Measurements from ENCODE around the gene L3MBTL2.
"Not testable (repeated sequence)": the region's sequence is repeated elsewhere in the genome, so short reads cannot be mapped to it uniquely, and the experiment has no call there.

The L3MBTL2 gene

DNA sequence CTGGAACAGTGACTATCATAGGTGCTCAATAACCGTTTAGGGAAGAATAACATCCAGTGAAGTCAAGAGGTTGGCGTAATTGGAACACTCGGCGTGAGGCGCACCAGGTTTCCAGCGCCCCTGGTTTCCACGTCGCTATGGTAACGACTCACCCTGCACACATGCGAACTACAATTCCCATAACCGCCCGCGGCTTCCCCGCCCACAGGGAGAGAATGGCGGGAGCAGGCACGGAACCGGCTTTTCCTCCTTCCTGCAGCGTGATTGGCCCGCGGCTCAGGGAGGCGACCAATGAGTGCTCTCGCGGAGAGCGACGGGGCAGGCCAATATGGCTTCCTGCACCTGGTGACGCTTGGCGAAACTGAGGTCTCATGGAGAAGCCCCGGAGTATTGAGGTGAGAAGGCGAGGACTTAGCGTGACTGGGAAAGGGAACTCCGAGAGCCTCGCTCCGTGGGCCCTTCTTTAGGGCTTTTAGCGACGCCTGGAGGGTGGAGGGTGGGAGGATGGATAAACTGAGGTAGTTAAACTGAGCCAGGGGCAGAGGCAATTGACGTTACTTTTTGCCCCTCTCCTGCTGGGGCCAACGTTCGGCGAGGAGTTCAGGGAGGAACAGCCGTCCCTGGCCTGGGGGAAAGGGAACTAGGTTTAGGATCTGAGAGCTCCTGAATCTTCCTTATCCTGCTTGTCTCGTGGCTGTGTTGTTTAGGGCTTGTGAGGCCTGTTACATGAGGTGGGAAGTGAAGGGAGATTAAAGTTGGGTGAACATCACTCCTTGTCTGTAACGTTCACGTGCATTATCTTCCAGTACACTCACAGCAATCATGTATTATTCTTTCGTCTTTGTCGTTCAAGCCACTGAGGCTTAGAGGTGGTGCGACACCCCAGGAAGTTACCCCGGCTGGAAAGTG lies at the start of gene L3MBTL2:
Gene L3MBTL2, plus strand, starts transcription at position 321 of the 909 bp plus-strand sequence. Its CDS starts 51 bp downstream, at position 372.
- DNase-seq (ENCODE audit: low spot score) = peak; percentile 92

DNA sequence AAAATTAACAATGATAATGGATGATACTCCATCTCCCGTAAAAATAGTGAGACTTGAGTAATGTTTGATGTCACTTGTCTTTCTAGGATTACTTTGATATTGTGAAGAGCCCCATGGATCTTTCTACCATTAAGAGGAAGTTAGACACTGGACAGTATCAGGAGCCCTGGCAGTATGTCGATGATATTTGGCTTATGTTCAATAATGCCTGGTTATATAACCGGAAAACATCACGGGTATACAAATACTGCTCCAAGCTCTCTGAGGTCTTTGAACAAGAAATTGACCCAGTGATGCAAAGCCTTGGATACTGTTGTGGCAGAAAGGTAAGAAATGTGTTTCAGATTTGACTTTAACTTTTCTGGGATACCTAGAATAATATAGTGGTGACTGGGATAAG lies 48.0 kb upstream of the L3MBTL2 start:
- no peak for DNase-seq (ENCODE audit: low spot score)

GRCh38 chr22:41169157-41169556 lies 36.0 kb upstream of the L3MBTL2 start:
- no peak for DNase-seq (ENCODE audit: low spot score)

GRCh38 chr22:41171996-41172395 lies 33.1 kb upstream of the L3MBTL2 start:
- no peak for DNase-seq (ENCODE audit: low spot score)

DNA sequence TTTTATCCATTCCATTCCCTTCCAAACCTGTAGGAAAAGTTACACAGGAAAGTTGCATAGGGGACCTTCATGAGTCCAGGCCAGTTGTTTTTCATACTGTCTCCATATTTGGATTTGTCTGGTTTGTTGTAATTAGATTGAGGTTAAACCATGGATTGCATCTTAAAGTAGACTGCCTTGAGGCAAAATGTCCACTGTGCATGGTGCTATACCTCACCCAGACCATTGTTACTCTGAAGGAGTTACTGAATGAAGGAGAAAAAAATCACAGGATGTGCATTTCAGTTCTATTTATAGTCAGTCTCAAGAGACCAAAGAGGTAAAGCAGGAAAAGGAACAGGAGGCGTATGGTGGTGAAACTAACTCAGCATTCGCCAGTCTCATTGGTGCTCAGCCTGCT lies 29.6 kb upstream of the L3MBTL2 start:
- no peak for DNase-seq (ENCODE audit: low spot score)

DNA sequence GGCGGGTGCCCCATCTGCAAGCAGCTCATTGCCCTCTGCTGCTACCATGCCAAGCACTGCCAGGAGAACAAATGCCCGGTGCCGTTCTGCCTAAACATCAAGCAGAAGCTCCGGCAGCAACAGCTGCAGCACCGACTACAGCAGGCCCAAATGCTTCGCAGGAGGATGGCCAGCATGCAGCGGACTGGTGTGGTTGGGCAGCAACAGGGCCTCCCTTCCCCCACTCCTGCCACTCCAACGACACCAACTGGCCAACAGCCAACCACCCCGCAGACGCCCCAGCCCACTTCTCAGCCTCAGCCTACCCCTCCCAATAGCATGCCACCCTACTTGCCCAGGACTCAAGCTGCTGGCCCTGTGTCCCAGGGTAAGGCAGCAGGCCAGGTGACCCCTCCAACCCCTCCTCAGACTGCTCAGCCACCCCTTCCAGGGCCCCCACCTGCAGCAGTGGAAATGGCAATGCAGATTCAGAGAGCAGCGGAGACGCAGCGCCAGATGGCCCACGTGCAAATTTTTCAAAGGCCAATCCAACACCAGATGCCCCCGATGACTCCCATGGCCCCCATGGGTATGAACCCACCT lies 28.0 kb upstream of the L3MBTL2 start:
- DNase-seq (ENCODE audit: low spot score) = no peak

GRCh38 chr22:41177622-41178424 lies 27.3 kb upstream of the L3MBTL2 start:
- DNase-seq (ENCODE audit: low spot score) = no peak

DNA sequence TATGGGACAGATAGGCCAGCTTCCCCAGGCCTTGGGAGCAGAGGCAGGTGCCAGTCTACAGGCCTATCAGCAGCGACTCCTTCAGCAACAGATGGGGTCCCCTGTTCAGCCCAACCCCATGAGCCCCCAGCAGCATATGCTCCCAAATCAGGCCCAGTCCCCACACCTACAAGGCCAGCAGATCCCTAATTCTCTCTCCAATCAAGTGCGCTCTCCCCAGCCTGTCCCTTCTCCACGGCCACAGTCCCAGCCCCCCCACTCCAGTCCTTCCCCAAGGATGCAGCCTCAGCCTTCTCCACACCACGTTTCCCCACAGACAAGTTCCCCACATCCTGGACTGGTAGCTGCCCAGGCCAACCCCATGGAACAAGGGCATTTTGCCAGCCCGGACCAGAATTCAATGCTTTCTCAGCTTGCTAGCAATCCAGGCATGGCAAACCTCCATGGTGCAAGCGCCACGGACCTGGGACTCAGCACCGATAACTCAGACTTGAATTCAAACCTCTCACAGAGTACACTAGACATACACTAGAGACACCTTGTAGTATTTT lies 26.6 kb upstream of the L3MBTL2 start:
- DNase-seq (ENCODE audit: low spot score) = no peak

GRCh38 chr22:41180362-41180761 lies 24.8 kb upstream of the L3MBTL2 start:
- DNase-seq (ENCODE audit: low spot score) = not testable (repeated sequence)

GRCh38 chr22:41180926-41181325 lies 24.2 kb upstream of the L3MBTL2 start:
- DNase-seq (ENCODE audit: low spot score) = no peak

- DNase-seq (ENCODE audit: low spot score) = peak; percentile 20
Measured at GRCh38 chr22:41181349-41182241, 23.5 kb upstream of the L3MBTL2 start.

DNA sequence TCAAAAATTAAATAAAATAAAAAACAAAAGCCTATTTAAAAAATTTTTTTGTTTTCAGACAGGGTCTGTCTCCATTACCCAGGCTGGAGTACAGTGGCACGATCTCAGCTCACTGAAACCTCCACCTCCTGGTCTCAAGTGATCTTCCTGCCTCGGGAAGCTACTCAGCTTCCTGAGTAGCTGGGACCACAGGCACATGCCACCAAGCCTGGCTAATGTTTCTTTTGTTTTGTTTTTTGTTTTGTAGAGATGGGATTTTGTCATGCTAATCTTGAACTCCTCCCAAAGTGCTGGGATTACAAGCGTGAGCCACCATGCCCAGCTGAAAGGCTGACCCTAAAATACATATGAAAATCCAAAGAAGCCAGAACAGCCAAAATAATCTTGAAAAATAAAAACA lies 20.4 kb upstream of the L3MBTL2 start:
- DNase-seq (ENCODE audit: low spot score) = no peak

GRCh38 chr22:41191467-41191866 lies 13.6 kb upstream of the L3MBTL2 start:
- DNase-seq (ENCODE audit: low spot score) = no peak

DNA sequence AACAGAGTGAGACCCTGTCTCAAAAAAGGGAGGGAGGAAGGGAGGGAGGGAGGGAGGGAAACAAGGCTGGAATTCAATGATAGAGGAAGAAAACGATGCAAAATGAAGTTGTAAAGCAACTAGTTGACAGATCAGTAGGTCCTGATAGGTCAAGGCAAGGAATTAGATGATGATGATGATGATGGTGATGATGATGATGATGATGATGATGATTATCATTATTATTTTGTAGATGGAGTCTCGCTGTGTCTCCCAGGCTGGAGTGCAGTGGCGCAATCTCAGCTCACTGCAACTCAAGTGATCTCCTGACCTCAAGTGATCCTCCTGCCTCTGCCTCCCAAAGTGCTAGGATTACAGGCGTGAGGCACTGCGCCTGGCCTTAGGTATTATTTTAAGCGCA lies 11.3 kb upstream of the L3MBTL2 start:
- DNase-seq (ENCODE audit: low spot score) = no peak

GRCh38 chr22:41197038-41197972 lies 7.8 kb upstream of the L3MBTL2 start:
- DNase-seq (ENCODE audit: low spot score) = peak; percentile 70

DNA sequence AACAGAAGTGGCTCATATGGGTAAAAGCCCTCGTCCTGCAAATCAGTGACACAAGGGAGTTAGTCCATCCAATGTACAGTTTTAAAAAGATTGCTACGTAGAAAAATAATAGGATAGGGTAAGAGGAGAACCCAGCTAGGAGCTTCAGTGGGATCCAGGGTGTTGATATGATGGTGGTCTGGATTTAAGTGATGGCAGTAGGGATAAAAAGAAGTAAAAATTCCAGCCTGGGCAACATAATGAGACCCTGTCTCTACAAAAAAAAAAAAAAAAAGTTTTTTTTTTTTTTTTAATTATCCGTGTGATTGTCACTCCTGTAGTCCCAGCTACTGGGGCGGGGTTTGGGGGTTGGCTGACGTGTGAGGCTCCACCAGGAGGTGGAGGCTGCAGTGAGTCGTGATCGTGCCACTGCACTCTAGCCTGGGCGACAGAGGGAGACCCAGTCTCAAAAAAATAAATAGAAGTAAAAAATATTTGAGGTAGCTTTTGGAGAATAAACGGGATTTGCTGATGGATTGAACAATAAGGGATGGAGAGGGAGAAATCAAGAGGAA lies 7.0 kb upstream of the L3MBTL2 start:
- DNase-seq (ENCODE audit: low spot score) = peak; percentile 39

DNA sequence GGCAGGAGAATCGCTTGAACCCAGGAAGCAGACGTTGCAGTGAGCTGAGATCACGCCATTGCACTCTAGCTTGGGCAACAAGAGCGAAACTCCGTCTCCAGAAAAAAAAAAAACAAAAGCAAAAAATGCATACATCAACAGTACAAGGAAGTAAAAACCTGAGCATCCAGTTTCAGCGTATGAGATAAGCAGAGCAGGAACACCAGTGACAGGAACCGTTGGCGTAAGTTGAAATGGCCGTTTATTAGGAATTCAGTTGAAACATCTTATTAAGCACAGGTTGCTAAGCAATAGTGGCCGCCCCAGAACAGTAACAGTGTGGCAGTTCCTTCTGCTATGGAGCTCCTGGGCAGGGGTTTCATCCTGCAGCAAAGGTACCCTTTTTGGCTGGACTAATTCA lies 4.0 kb upstream of the L3MBTL2 start:
- DNase-seq (ENCODE audit: low spot score) = no peak

DNA sequence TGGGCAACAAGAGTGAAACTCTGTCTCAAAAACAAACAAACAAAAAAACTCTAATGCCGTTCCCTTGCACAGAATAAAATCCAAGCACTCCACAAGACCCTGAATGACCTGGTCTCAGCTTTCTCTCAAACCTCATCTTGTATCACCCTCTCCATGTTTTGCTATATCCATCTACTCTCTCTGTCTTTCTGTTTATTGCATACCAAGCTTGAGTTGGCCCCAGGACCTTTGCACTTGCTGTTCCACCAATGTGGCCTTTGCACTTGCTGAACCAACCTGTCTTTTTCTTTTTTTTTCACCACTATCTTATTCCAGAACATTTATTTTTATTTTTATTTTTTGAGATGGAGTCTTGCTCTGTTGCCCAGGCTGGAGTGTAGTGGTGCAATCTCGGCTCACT lies 2.0 kb upstream of the L3MBTL2 start:
- no peak for DNase-seq (ENCODE audit: low spot score)

- DNase-seq (ENCODE audit: low spot score) = no peak
Measured at GRCh38 chr22:41204066-41204465, 1.0 kb upstream of the L3MBTL2 start.

DNA sequence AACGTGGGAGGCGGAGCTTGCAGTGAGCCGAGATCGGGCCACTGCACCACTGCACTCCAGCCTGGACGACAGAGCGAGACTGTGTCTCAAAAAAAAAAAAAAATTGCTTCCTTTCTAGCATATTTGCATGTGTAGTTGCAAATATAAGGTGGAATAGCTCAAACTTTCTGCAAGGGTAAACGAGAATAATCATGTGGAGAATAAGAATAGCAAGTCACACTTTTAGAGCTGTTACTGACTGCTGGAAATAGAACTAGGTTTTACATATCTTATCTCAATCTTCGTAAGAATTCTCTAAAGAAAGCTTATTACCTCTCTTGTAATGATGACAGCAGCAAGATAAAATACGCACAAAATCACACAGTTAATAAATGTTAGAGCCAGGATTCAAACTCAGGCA lies 1.6 kb downstream of the L3MBTL2 start:
- no peak for DNase-seq (ENCODE audit: low spot score)
